ENCODE results near the gene AGBL4. TPM values are rescaled to one million over a fixed set of nuclear protein-coding genes. Genes with fewer than 3 reads are reported as not detected.

The AGBL4 gene
- total and polyA plus RNA-seq, 2 of the 4 experiments (the other 2 are of a cell fraction), result not detected

DNA sequence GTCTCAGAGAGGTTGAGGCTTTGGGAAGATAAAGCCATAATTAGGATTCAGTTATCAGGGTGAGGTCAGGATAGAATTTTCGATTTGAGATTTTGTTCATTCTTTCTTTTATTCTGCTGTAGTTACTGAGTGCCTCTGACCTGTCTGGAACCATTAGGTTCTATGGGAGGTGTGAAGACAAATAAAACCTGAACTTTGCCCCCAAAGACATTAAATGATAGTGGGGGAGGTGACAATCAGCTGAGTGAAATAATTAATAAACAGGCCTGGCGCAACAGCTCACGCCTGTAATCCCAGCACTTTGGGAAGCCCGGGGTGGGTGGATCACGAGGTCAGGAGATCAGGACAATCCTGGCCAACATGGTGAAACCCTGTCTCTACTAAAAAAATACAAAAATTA, 1496.7 kb downstream of the AGBL4 start:
- H3K4me2 ChIP-seq (ENCODE audit: low read depth, low read length), result no peak overlapping the region
- H4K91ac ChIP-seq (ENCODE audit: insufficient read depth, low read depth, low read length), result no peak overlapping the region
- H2BK15ac ChIP-seq (ENCODE audit: low read depth, low read length), result no peak overlapping the region
- H4K20me1 ChIP-seq (ENCODE audit: insufficient read depth, low read length), result no peaks in the 10 kb centered on the region
- no peak overlapping the region for H3K56ac ChIP-seq (ENCODE audit: extremely low read depth, insufficient read depth, low read length)
- BruUV-seq (replicated peaks), result no TSS peak
- intact Hi-C loops (cut with micrococcal nuclease), result no loop called here
- no peak overlapping the region for H2AK9ac ChIP-seq (replicated peaks; ENCODE audit: low read depth, low read length, poor library complexity)
- H4K5ac ChIP-seq (ENCODE audit: low read depth, low read length), result no peak overlapping the region
- H4K8ac ChIP-seq (ENCODE audit: low read depth in 2 of 2, low read length in 2 of 2), result no peak overlapping the region
- WGBS, 2 experiments (ENCODE audit: extremely low coverage in 2 of 2, insufficient read length in 1 of 2), result 35% methylated on average over 5 of the region's 5 CpGs; no CpG with 5 or more reads in 1 of the 2 experiments
- H2BK5ac ChIP-seq (ENCODE audit: low read depth, low read length, poor library complexity, severe bottlenecking), result no peak overlapping the region
- ATAC-seq (ENCODE audit: low read depth) (no peak), DNase-seq (no peak)
- no peak overlapping the region for H3K18ac ChIP-seq (ENCODE audit: low read depth, low read length)
- no peak overlapping the region for H3K27ac ChIP-seq (ENCODE audit: insufficient read depth, low read length)
- no peak overlapping the region for H3K14ac ChIP-seq (replicated peaks; ENCODE audit: low read depth, low read length)
- no peak overlapping the region for H3K4me3 ChIP-seq (ENCODE audit: insufficient read depth, low read depth, low read length)
- no peaks in the 10 kb centered on the region for H3K27me3 ChIP-seq (ENCODE audit: control insufficient read depth, insufficient read depth, low read length)
- no peak overlapping the region for H3K4ac ChIP-seq (ENCODE audit: low read depth, low read length)
- CTCF ChIA-PET, result no interaction called here
- no peaks in the 10 kb centered on the region for H3K9me1 ChIP-seq (ENCODE audit: insufficient read depth, low read length)
- H2BK20ac ChIP-seq (ENCODE audit: low read depth, low read length), result no peak overlapping the region
- H3K79me1 ChIP-seq (ENCODE audit: low read depth in 1 of 2, low read length in 2 of 2), result no peaks in the 10 kb centered on the region
- peaks cover 9% of the 10 kb centered on the region; the same call in 1 of the 2 replicates for H3K4me1 ChIP-seq (ENCODE audit: control insufficient read depth, insufficient read depth, low read length)
- no peak overlapping the region for H2AFZ ChIP-seq (replicated peaks; ENCODE audit: low read length, poor library complexity)
- dilution Hi-C loops (cut with HindIII; ENCODE audit: low sequenced_read_pairs, unreplicated experiment), result no loop called here
- TF ChIP-seq MAZ (IDR thresholded peaks at IDR 0.05; ENCODE audit: borderline replicate concordance, low read depth, low read length) (no peak), FOS (IDR thresholded peaks at IDR 0.05; ENCODE audit: low read depth, low read length) (no peak), MAFK (IDR thresholded peaks at IDR 0.05; ENCODE audit: low read depth, low read length) (no peak), CEBPB (IDR thresholded peaks at IDR 0.05; ENCODE audit: low read depth, low read length) (no peak), RCOR1 (IDR thresholded peaks at IDR 0.05; ENCODE audit: insufficient replicate concordance, low read length) (no peak), SMC3 (IDR thresholded peaks at IDR 0.05; ENCODE audit: low read depth, low read length) (no peak), CHD1 (IDR thresholded peaks at IDR 0.05; ENCODE audit: low read depth, low read length) (no peak), RFX5 (IDR thresholded peaks at IDR 0.05; ENCODE audit: low read depth, low read length) (no peak), NFE2L2 (IDR thresholded peaks at IDR 0.05; ENCODE audit: low read depth, low read length) (no peak), POLR2A (IDR thresholded peaks at IDR 0.05; ENCODE audit: low read depth, low read length) (no peak), RAD21 (IDR thresholded peaks at IDR 0.05; ENCODE audit: low read length) (no peak), BHLHE40 (IDR thresholded peaks at IDR 0.05; ENCODE audit: low read depth, low read length) (no peak), MXI1 (IDR thresholded peaks at IDR 0.05; ENCODE audit: borderline replicate concordance, low read depth, low read length) (no peak)
- TF ChIP-seq, protein P1, sequence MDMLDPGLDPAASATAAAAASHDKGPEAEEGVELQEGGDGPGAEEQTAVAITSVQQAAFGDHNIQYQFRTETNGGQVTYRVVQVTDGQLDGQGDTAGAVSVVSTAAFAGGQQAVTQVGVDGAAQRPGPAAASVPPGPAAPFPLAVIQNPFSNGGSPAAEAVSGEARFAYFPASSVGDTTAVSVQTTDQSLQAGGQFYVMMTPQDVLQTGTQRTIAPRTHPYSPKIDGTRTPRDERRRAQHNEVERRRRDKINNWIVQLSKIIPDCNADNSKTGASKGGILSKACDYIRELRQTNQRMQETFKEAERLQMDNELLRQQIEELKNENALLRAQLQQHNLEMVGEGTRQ (IDR thresholded peaks at IDR 0.05; ENCODE audit: low read depth, low read length), result no peak
- TF ChIP-seq, protein P2, sequence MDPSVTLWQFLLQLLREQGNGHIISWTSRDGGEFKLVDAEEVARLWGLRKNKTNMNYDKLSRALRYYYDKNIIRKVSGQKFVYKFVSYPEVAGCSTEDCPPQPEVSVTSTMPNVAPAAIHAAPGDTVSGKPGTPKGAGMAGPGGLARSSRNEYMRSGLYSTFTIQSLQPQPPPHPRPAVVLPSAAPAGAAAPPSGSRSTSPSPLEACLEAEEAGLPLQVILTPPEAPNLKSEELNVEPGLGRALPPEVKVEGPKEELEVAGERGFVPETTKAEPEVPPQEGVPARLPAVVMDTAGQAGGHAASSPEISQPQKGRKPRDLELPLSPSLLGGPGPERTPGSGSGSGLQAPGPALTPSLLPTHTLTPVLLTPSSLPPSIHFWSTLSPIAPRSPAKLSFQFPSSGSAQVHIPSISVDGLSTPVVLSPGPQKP (IDR thresholded peaks at IDR 0.05; ENCODE audit: borderline replicate concordance, low read depth, low read length), result no peak
- TF ChIP-seq, protein P3, sequence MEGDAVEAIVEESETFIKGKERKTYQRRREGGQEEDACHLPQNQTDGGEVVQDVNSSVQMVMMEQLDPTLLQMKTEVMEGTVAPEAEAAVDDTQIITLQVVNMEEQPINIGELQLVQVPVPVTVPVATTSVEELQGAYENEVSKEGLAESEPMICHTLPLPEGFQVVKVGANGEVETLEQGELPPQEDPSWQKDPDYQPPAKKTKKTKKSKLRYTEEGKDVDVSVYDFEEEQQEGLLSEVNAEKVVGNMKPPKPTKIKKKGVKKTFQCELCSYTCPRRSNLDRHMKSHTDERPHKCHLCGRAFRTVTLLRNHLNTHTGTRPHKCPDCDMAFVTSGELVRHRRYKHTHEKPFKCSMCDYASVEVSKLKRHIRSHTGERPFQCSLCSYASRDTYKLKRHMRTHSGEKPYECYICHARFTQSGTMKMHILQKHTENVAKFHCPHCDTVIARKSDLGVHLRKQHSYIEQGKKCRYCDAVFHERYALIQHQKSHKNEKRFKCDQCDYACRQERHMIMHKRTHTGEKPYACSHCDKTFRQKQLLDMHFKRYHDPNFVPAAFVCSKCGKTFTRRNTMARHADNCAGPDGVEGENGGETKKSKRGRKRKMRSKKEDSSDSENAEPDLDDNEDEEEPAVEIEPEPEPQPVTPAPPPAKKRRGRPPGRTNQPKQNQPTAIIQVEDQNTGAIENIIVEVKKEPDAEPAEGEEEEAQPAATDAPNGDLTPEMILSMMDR (conservative IDR thresholded peaks at IDR 0.05; ENCODE audit: low read depth, low read length), result no peak
- H2BK120ac ChIP-seq (ENCODE audit: low read depth, low read length), result no peak overlapping the region
- no peak overlapping the region for H2AK5ac ChIP-seq (ENCODE audit: low read depth, low read length)
- H3K9me3 ChIP-seq (ENCODE audit: control insufficient read depth, insufficient read depth, low read length), result no peaks in the 10 kb centered on the region
- H3K23ac ChIP-seq (ENCODE audit: low read depth, low read length), result no peak overlapping the region
- H3K9ac ChIP-seq (ENCODE audit: low read depth, low read length), result no peak overlapping the region
- POLR2A ChIA-PET (ENCODE audit: unreplicated experiment), result no interaction called here
- in situ Hi-C loops (cut with MboI; ENCODE audit: low sequenced_read_pairs), result no loop called here
- H3K36me3 ChIP-seq (ENCODE audit: control insufficient read depth, insufficient read depth, low read length), result no peaks in the 10 kb centered on the region
